Prostate gland (tissue), 2 donors: ENCODE data around the gene TRIM27. TPM values are rescaled to one million over a fixed set of nuclear protein-coding genes. Genes with fewer than 3 reads are reported as not detected.

Source experiments
- DNase-seq: peaks from one replicate; pipeline ENCODE4 v3.0.0-alpha.2; 2019; ENCODE audit warnings: low spot score
- H3K27ac ChIP-seq, 2 donors: fragments of 200-600 bp; sonication (generic); 2 replicates each; pipeline ENCODE4 v1.5.1; 2017 to 2019
- H3K27me3 ChIP-seq: fragments of 200-600 bp; sonication (generic); replicated peaks from 2 replicates; pipeline ENCODE4 v1.5.1; 2019; ENCODE audit not compliant: insufficient read depth
- H3K36me3 ChIP-seq, 2 donors: fragments of 200-600 bp; sonication (generic); 1 replicate in 1 of 2; 2 replicates in 1 of 2; pipeline versions ENCODE4 v1.5.1 to v1.8.1; 2017 to 2019
- H3K4me1 ChIP-seq: fragments of 200-600 bp; sonication (generic); replicated peaks from 2 replicates; pipeline ENCODE4 v1.5.1; 2019
- H3K4me3 ChIP-seq, 2 donors: fragments of 200-600 bp; sonication (generic); 2 replicates each; pipeline ENCODE4 v1.5.1; 2017 to 2019
- H3K9me3 ChIP-seq: fragments of 200-600 bp; sonication (generic); 2 replicates; pipeline ENCODE4 v1.5.1; 2017
- POLR2A ChIP-seq: fragments of 450-650 bp; IDR thresholded peaks from one replicate; pipeline ENCODE4 v1.6.1; 2016; ENCODE audit warnings: antibody characterized with exemption, mild to moderate bottlenecking
- POLR2AphosphoS5 ChIP-seq: sonication (generic); formaldehyde crosslinking; IDR thresholded peaks from one replicate; pipeline ENCODE4 v1.6.1; 2017; ENCODE audit warnings: antibody characterized with exemption
- WGBS: methylation state at CpG from one replicate; pipeline ENCODE4 v1.1.5; 2018; 5-methylcytosine and 5-hydroxymethylcytosine counted together
- intact Hi-C: fragments of 100-400 bp; cut with DNase I; formaldehyde crosslinking; loops from one replicate; pipeline ENCODE4 v1.14.2; 2022
- total RNA-seq, 2 donors: library from RNA; depleted of rRNA; stranded (reverse); fragments of >200 nt; gene quantifications; one replicate each; pipeline ENCODE4 v1.1.0, GENCODE V29; 2016
- TF ChIP-seq, protein P1 (sequence below), 4 experiments: fragments of 200-600 bp in 2 of 4; fragments of 450-650 bp in 2 of 4; sonication (generic) in 2 of 4; IDR thresholded peaks; 1 replicate in 3 of 4; 2 replicates in 1 of 4; pipeline ENCODE4 v1.5.1; 2016 to 2019; ENCODE audit warnings: antibody characterized with exemption in 4 of 4, mild to moderate bottlenecking in 2 of 4, moderate library complexity in 2 of 4

Gene TRIM27
- total RNA-seq, 2 donors from 2014 or later: 79.2 to 85.7 TPM

DNA sequence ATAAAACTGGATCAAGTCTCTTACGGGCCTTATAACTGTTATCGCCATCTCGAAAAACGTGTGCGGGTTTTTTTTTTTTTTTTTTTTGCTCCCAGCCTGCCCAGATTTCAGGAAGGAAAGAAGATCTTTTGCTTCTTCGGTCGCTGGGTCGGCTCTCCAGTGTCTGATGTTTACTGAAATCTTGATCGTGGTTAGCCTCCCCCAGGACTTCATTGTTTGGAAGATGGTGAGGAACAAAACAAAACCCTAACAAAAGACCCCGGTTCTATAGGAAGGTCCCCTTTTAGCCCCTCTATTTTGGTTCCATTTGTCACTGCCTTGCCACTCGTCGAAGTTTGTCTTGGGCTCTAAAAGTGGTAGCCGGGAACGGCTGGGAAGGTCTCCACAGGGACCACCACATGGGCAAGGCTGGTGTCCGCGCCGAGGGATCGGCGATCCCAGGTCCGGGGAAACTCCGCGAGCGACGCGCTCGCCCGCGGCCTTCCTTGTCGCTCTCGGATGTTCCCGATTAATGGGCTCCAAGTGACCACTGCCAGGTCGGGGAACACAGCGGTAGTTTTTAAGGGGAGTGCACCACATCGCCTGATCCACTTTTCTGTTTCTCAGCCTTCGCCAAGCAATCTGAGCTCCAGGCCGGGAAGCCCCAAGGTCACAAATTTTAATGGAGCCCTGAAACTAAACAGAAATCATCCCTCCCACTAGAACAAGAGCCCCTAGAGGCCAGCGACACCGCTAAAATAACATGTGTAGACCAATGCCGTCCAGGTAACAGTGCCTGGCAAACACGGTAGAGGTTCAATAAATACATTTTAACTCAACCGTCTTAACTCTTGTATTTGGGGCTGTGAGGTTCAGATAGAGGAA, 27.0 kb downstream of the TRIM27 start:
- under 1% methylated on average over 41 of the region's 41 CpGs for WGBS
- Histone ChIP-seq H3K9me3 (no peaks in the 10 kb centered on the region), H3K27ac (peak overlapping the region; percentile 94 to 99), H3K27me3 (no peaks in the 10 kb centered on the region), H3K4me1 (no peaks in the 10 kb centered on the region), H3K4me3 (peak overlapping the region; percentile 53 to 55), H3K36me3 (no peaks in the 10 kb centered on the region)
- intact Hi-C loops: loop anchor here (1.0 to 10.0 kb wide), 2 partner anchors 27 to 88 kb away; partner anchors contain the start of gene TRIM27
- TF ChIP-seq, protein P1, sequence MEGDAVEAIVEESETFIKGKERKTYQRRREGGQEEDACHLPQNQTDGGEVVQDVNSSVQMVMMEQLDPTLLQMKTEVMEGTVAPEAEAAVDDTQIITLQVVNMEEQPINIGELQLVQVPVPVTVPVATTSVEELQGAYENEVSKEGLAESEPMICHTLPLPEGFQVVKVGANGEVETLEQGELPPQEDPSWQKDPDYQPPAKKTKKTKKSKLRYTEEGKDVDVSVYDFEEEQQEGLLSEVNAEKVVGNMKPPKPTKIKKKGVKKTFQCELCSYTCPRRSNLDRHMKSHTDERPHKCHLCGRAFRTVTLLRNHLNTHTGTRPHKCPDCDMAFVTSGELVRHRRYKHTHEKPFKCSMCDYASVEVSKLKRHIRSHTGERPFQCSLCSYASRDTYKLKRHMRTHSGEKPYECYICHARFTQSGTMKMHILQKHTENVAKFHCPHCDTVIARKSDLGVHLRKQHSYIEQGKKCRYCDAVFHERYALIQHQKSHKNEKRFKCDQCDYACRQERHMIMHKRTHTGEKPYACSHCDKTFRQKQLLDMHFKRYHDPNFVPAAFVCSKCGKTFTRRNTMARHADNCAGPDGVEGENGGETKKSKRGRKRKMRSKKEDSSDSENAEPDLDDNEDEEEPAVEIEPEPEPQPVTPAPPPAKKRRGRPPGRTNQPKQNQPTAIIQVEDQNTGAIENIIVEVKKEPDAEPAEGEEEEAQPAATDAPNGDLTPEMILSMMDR (IDR thresholded peaks at IDR 0.05): peak in 2 of 4 experiments; percentile 20 to 43
- TF ChIP-seq POLR2AphosphoS5: no peak
- peak; percentile 52 for DNase-seq

DNA sequence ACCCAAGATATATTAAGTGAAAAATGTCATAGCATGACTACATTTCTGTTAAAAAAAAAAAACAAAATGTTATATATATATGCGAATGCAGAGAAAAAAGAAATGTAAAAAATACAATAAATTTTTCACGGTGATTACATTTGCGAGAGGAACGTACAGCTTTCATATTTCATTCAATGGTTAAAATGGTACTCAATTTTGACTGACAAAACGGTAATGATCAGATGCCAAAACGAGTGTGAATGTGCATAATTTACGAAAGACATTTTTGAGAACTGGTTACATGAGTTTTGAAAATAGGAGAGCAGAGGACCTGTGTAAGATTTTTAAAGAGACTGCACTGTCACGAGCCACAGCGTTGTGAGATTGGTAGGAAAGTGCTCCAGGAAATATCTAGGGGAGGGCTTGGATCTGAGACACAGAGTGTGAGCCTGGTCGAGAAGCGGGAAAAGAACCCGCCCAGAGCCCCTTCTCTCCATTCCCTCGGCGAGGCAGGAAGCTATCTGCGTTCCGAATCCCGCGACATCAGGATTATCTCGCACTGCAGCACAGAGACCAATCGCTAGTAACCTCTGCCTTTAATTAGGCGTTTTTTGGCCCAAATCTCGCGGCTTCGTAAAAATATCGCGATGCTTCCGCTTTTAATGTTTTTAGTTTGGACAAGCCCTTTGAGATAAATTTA, 28.5 kb downstream of the TRIM27 start:
- Histone ChIP-seq H3K9me3 (no peaks in the 10 kb centered on the region), H3K36me3 (no peaks in the 10 kb centered on the region), H3K27me3 (no peaks in the 10 kb centered on the region), H3K4me3 (peak overlapping the region; percentile 53 to 55), H3K4me1 (no peaks in the 10 kb centered on the region), H3K27ac (peak overlapping the region; percentile 94 to 99)
- 7% methylated on average over 27 of the region's 27 CpGs for WGBS
- peak; percentile 93 for DNase-seq
- intact Hi-C loops: loop anchor here (2.0 to 10.0 kb wide), 2 partner anchors 48 to 90 kb away; no protein-coding TSS in a partner anchor
- TF ChIP-seq POLR2AphosphoS5 (peak; percentile 91), POLR2A (peak; percentile 70)
- TF ChIP-seq, protein P1 (IDR thresholded peaks at IDR 0.05): peak in 1 of 4 experiments; percentile 4

DNA sequence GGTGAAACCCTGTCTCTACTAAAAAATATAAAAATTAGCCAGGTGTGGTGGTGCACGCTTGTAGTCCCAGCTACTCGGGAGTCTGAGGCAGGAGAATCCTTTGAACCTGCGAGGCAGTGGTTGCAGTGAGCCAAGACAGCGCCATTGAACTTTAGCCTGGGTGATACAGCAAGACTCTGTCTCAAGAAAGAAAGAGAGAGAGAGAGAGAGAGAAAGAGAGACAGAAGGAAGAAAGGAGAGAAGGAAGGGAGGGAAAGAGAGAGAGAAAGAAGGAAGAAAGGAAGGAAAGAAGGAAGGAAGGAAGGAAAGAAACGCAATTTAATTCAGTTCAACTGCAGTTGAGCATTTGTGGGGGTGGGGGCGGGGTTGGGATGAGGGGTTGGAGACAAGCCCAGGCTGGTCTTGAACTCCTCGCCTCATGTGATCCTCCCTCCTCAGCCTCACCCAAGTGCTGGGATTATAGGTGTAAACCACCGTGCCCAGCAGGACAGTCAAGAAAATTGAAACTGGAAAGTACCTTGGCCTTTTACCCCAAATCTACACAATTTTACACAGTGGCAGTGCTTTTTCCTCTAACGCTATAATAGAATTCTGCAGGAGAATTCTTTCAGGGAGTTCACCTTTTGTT, 30.5 kb downstream of the TRIM27 start:
- Histone ChIP-seq H3K4me3 (no peak overlapping the region), H3K27ac (no peak overlapping the region), H3K27me3 (no peaks in the 10 kb centered on the region), H3K9me3 (no peaks in the 10 kb centered on the region), H3K4me1 (no peaks in the 10 kb centered on the region), H3K36me3 (no peaks in the 10 kb centered on the region)
- no peak for DNase-seq
- WGBS: 81% methylated on average over 9 of the region's 9 CpGs
- TF ChIP-seq, protein P1 (IDR thresholded peaks at IDR 0.05): no peak
- TF ChIP-seq POLR2AphosphoS5 (no peak), POLR2A (no peak)
- intact Hi-C loops: loop anchor here (10.0 kb wide), 1 partner anchor 92 kb away; no protein-coding TSS in a partner anchor

DNA sequence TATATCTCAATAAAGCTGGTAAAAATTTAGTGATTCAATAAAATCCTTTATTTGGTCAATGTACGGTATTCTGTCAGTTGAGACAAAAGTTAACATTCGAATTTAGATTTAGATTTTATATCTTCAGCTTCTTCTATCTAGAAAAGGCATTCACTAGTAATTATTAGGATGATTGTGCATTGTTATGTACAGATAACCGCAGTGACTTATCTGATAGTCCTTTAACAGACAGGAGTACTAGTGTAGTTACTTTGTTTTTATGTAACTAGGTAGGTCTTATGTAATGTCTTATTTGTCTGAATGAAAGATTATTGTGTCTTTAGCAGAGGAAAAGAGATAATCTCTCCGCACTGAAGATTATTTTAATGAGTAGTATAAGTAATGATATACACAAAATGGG, 31.3 kb downstream of the TRIM27 start:
- Histone ChIP-seq H3K9me3 (no peaks in the 10 kb centered on the region), H3K36me3 (no peaks in the 10 kb centered on the region), H3K27ac (no peak overlapping the region), H3K4me3 (no peak overlapping the region), H3K27me3 (no peaks in the 10 kb centered on the region), H3K4me1 (no peaks in the 10 kb centered on the region)
- WGBS: 81% methylated on average over 4 of the region's 4 CpGs
- intact Hi-C loops: loop anchor here (10.0 kb wide), 1 partner anchor 92 kb away; no protein-coding TSS in a partner anchor
- TF ChIP-seq, protein P1 (IDR thresholded peaks at IDR 0.05): no peak
- TF ChIP-seq POLR2A (no peak), POLR2AphosphoS5 (no peak)
- DNase-seq: no peak
